HG02870 (cell line): Measurements from ENCODE around the gene HEYL.

Experiments
- ATAC-seq: cut with Tn5 transposase; IDR thresholded peaks from one replicate; pipeline ENCODE4 v1.9.1; 2021; ENCODE audit warnings: mild to moderate bottlenecking, moderate library complexity; ENCODE audit not compliant: unreplicated experiment

The HEYL gene

GRCh38 chr1:39668111-39668510 is 28.7 kb upstream of the HEYL start:
- ATAC-seq, result no peak

GRCh38 chr1:39666772-39667171 is 27.3 kb upstream of the HEYL start:
- peak; percentile 86 for ATAC-seq

- ATAC-seq, result no peak
Measured at GRCh38 chr1:39663559-39663958, 24.1 kb upstream of the HEYL start.

GRCh38 chr1:39662861-39663260 is 23.4 kb upstream of the HEYL start:
- ATAC-seq, result no peak

- ATAC-seq, result no peak
Measured at GRCh38 chr1:39659538-39659937, 20.1 kb upstream of the HEYL start.

GRCh38 chr1:39659110-39659509 is 19.7 kb upstream of the HEYL start:
- ATAC-seq, result no peak

GRCh38 chr1:39657923-39658485 is 18.6 kb upstream of the HEYL start:
- no peak for ATAC-seq

GRCh38 chr1:39657402-39657801 is 18.0 kb upstream of the HEYL start:
- ATAC-seq, result no peak

GRCh38 chr1:39656391-39656790 is 16.9 kb upstream of the HEYL start:
- ATAC-seq, result no peak

GRCh38 chr1:39655578-39656268 is 16.3 kb upstream of the HEYL start:
- no peak for ATAC-seq

- ATAC-seq, result no peak
Measured at GRCh38 chr1:39654291-39654690, 14.8 kb upstream of the HEYL start.

- no peak for ATAC-seq
Measured at GRCh38 chr1:39653546-39654031, 14.1 kb upstream of the HEYL start.

GRCh38 chr1:39652554-39652953 is 13.1 kb upstream of the HEYL start:
- no peak for ATAC-seq

- ATAC-seq, result no peak
Measured at GRCh38 chr1:39652105-39652504, 12.7 kb upstream of the HEYL start.

GRCh38 chr1:39650431-39650830 is 11.0 kb upstream of the HEYL start:
- no peak for ATAC-seq

GRCh38 chr1:39649636-39650185 is 10.3 kb upstream of the HEYL start:
- ATAC-seq, result no peak

- no peak for ATAC-seq
Measured at GRCh38 chr1:39648496-39648895, 9.1 kb upstream of the HEYL start.

- no peak for ATAC-seq
Measured at GRCh38 chr1:39647247-39647646, 7.8 kb upstream of the HEYL start.

- ATAC-seq, result no peak
Measured at GRCh38 chr1:39646232-39647081, 7.0 kb upstream of the HEYL start.

GRCh38 chr1:39645411-39646043 is 6.1 kb upstream of the HEYL start:
- ATAC-seq, result no peak

GRCh38 chr1:39643705-39644104 is 4.3 kb upstream of the HEYL start:
- ATAC-seq, result no peak
